Large intestine (tissue), 3 donors: ENCODE results near the gene UROC1. TPM values are rescaled to one million over a fixed set of nuclear protein-coding genes. Genes with fewer than 3 reads are reported as not detected.

ENCODE experiments used
- DNase-seq, 2 donors: peaks; one replicate each; pipeline versions ENCODE4 v3.0.0 to v3.0.0-alpha.2; 2013
- H3K27ac ChIP-seq: one replicate; pipeline ENCODE4 v1.5.1; 2013; ENCODE audit warnings: low read length
- H3K27me3 ChIP-seq: 2 replicates; pipeline ENCODE4 v1.6.1; 2013; ENCODE audit warnings: low read length; ENCODE audit not compliant: control insufficient read depth, insufficient read depth
- H3K36me3 ChIP-seq: 2 replicates; pipeline ENCODE4 v1.6.1; 2013; ENCODE audit warnings: low read length; ENCODE audit not compliant: control insufficient read depth, insufficient read depth
- H3K4me1 ChIP-seq: one replicate; pipeline ENCODE4 v1.6.1; 2013; ENCODE audit warnings: low read length; ENCODE audit not compliant: control insufficient read depth, insufficient read depth
- H3K4me3 ChIP-seq: one replicate; pipeline ENCODE4 v1.5.1; 2013; ENCODE audit warnings: low read length
- H3K9me3 ChIP-seq: one replicate; pipeline ENCODE4 v1.6.1; 2013; ENCODE audit warnings: mild to moderate bottlenecking, low read depth, low read length, moderate library complexity; ENCODE audit not compliant: control insufficient read depth
- WGBS: methylation state at CpG from one replicate; pipeline ENCODE4 v1.1.5; 2013; ENCODE audit warnings: low lambda C conversion rate; ENCODE audit not compliant: insufficient coverage; 5-methylcytosine and 5-hydroxymethylcytosine counted together
- polyA plus RNA-seq: library from polyadenylated mRNA; unstranded; fragments of 120-200 nt; gene quantifications from one replicate; pipeline ENCODE4 v1.2.1, GENCODE V29; 2013

The UROC1 gene
- polyA plus RNA-seq, 1 donor, result 0.06 TPM

DNA sequence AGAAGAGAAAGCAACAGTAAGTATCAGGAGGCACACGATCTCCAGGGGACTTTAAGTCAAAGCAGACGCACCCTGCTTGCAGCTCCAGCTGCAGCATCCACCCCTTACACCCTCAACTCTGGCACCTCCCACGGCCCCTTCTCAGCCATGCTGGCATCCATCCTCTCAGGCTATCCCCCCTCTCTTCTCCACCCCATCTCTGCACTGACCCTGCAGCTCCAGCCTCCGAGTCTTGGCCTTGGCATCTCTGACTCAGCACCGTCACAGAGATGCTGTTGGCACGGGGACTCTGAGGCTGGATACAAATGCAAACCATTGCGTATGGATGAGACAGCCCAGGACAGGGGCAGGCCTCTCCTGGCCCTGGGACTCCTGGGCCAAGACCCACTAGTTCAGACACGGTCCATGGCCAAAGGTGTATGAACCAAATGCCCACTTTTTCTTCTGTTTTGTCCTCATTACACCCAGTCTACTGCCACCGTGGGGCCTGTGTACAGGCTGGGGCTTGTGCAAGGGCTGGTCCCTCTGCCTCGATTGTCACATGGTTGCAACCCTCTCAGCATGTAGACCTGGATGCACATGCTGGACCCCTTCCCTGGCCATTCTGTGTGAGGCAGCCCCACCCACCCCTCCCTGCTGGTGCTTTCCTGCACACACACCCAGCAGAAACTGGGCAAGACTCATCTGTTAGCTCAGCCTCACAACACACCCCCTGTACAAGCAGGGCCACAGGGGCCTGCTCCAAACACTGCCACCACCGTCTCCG, 23.2 kb downstream of the UROC1 start:
- DNase-seq, result no peak
- Histone ChIP-seq H3K4me3 (no peak overlapping the region), H3K4me1 (no peaks in the 10 kb centered on the region), H3K27ac (no peak overlapping the region), H3K9me3 (no peaks in the 10 kb centered on the region), H3K36me3 (no peaks in the 10 kb centered on the region), H3K27me3 (no peaks in the 10 kb centered on the region)
- no CpG with 5 or more reads among the region's 12 CpGs for WGBS

DNA sequence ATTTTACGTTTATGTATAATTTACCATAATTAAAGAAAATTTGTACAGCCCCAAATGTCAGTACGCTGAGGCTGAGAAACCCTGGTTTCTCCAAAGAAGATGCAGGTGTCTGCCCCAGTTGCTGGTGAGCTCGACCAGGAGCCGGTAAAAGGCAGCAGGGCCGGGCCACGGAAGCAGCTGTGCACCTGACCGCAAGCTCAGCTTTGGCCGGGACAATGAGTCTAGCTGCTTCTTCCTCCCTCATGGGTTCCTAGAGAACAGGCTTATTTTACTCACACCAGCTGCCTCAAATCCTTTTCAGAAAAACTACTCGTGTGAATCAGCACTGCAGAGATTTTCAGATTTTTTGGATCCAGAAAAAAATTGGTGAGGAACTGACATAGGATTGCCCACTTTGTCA, 23.8 kb downstream of the UROC1 start:
- H3K27me3 ChIP-seq, result no peaks in the 10 kb centered on the region
- DNase-seq, result no peak
- H3K27ac ChIP-seq, result no peak overlapping the region
- 85% methylated on average over 2 of the region's 9 CpGs for WGBS
- H3K4me1 ChIP-seq, result no peaks in the 10 kb centered on the region
- H3K36me3 ChIP-seq, result no peaks in the 10 kb centered on the region
- H3K9me3 ChIP-seq, result no peaks in the 10 kb centered on the region
- no peak overlapping the region for H3K4me3 ChIP-seq

DNA sequence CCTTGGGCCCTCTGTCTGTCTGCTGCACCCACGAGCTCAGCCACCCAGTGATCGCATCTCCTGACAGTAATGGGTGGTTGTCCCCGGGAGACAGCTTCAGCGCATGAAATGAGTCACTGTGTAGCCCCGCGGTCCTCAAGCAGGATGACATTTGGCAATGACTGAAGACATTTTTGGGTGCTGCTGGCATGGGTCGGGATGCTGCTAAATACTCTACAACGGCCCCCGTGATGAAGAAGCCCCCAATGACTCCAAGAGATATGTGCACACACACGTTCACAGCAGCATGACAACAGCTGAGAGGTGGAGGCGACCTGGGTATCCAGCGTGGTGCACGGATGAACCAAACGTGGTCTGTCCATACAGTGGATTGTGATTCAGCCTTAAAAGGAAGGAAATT, 24.5 kb downstream of the UROC1 start:
- Histone ChIP-seq H3K9me3 (no peaks in the 10 kb centered on the region), H3K27ac (no peak overlapping the region), H3K27me3 (no peaks in the 10 kb centered on the region), H3K4me3 (no peak overlapping the region), H3K4me1 (no peaks in the 10 kb centered on the region), H3K36me3 (no peaks in the 10 kb centered on the region)
- 93% methylated on average over 3 of the region's 14 CpGs for WGBS
- DNase-seq, result no peak

DNA sequence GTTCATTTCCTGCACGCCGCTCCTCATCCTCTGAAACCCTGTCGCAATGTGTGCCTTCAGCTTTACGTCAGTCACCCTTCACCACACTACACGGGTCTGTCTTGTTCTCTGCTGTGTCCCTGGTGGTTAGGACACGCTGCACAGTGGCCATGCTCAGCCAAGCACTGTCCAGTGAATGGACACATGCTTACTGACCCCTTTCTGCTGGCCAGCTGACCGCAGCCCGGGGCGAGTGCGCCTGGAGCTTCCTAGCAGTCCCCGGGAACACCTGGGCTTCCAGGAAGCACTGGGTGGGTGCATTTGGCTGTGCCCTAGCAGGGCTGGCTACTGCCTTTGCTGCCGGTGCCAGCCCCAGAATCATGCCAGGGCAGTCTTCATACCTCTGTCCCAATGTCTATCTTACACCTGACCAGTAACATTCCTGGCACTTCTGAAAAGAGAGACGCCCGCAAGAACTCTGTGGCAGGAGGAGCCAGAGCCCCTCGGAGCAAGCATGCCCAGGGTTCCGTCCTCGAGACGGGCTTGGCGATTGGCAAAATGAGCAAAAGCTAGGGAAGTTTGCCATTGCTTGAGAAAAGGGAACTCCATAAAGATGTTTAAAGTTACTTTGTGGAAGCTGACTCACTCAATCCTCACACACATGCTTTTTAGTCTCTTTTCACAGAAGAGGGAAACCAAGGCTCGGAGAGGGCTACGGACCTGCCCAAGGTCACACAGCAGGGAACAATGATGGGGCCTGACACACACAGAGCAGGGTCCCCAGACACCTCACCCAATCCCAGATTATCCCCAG, 26.2 kb downstream of the UROC1 start:
- Histone ChIP-seq H3K9me3 (no peaks in the 10 kb centered on the region), H3K4me3 (no peak overlapping the region), H3K27ac (no peak overlapping the region), H3K27me3 (peaks cover 4% of the 10 kb centered on the region), H3K36me3 (no peaks in the 10 kb centered on the region), H3K4me1 (no peaks in the 10 kb centered on the region)
- no CpG with 5 or more reads among the region's 21 CpGs for WGBS
- DNase-seq, result no peak

DNA sequence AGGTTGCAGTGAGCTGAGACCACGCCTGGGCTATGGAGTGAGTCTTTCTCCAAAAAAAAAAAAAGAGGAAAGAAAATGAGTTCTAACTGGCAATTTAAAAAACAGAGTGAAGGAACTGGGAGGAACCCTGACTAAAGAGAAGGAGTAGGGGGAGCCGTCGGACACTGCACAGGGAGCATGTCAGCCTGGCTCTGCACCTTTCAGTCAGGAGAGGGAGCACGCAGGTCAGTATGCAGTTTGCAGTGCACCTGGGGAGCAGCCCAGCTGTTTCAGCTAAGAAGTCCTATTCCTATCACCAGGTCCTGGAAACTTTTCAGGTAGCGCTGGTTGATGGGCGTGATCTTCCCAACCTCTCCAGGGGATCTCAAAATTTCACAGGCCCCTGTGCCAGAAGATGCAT, 27.0 kb downstream of the UROC1 start:
- H3K4me3 ChIP-seq, result no peak overlapping the region
- DNase-seq, result no peak
- no peaks in the 10 kb centered on the region for H3K9me3 ChIP-seq
- H3K4me1 ChIP-seq, result no peaks in the 10 kb centered on the region
- no peaks in the 10 kb centered on the region for H3K36me3 ChIP-seq
- WGBS, result 30% methylated on average over 2 of the region's 6 CpGs
- H3K27me3 ChIP-seq, result peaks cover 4% of the 10 kb centered on the region
- H3K27ac ChIP-seq, result no peak overlapping the region

DNA sequence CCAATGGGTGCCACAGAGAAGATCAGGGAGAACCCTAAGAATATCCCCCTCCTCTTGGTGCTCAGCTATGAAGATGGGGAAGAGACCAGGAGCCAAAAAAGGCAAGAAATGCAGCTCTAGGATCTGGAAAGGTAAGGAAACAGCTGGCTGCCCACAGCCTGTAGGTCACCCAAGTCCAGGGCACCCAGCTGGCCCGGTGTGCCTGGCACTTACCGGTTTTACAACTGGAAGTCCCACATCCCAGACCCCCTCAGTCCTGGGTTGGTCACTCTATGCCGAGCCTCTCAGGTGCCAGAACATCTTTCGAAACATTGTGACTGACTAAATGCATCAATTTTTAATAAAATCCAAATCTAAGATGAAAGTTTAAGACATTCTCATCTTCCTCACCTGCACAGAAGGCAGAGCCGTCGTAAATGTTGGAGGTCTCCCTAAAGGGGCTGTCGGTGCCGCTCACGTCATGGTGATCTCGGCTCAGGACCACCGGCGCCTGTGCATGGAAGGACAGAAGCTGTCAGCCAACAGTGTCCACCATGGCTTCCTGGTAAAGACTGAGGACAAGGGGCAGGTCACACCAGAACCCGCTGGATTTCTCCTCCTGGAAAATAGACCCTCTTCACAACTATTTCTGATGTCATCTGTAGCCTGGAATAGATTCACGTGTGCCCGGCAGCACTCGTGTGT, 28.5 kb downstream of the UROC1 start:
- no peaks in the 10 kb centered on the region for H3K4me1 ChIP-seq
- DNase-seq, result no peak
- WGBS, result 100% methylated on average over 3 of the region's 16 CpGs
- H3K9me3 ChIP-seq, result no peaks in the 10 kb centered on the region
- no peaks in the 10 kb centered on the region for H3K36me3 ChIP-seq
- H3K4me3 ChIP-seq, result no peak overlapping the region
- H3K27me3 ChIP-seq, result peaks cover 4% of the 10 kb centered on the region
- no peak overlapping the region for H3K27ac ChIP-seq

DNA sequence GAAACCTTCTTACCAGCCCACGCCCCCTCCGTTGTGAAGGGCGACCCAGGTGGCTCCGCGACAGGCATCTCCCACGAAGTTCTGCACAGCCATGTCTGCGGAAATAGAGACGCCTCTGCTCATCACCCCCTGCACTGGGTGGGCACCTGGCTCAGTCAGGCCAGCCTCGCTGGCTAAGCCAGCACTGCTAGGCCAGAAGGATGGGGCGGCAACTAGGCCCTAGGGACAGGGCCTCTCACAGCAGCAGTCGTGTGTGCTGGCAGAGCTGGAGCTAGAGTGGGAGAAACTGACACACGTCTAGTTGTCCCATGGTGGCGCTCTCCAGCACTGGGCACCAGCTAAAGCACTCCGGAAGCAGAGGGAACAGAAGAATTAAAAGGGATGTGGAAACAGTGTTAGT, 29.4 kb downstream of the UROC1 start:
- Histone ChIP-seq H3K4me3 (no peak overlapping the region), H3K4me1 (no peaks in the 10 kb centered on the region), H3K27ac (no peak overlapping the region), H3K36me3 (no peaks in the 10 kb centered on the region), H3K9me3 (no peaks in the 10 kb centered on the region), H3K27me3 (peaks cover 4% of the 10 kb centered on the region)
- no peak for DNase-seq
- no CpG with 5 or more reads among the region's 14 CpGs for WGBS

DNA sequence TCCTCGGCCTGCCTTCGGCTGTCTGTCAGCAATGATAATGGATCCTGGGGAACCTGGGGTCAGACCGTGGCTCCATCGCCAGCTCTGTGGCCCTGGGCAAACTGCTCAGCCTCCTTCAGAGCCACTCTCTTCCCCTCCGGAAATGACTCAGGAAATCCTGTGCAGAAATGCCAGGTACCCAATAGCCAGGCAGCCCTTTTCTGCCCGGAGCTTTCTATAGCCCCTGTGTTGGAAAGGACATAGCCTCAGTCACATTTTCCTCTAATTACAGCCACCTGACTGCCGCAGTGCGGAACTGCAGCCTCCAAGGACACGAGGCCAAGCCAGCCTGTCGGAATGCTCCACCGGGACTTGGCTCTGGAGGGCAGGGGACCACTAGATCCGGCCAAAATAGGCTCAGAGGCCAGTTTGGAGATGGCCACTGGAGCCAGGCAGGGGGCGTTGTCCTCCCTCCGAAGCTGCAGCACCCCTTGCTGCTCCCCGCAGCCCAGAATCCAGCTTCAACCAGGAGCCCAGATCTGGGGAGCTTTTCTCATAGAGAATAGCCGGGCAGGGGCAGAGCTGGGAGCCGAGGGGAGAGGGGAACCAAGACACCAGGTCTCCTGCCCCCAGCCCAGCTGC, 30.3 kb downstream of the UROC1 start:
- no CpG with 5 or more reads among the region's 17 CpGs for WGBS
- H3K36me3 ChIP-seq, result no peaks in the 10 kb centered on the region
- peaks cover 4% of the 10 kb centered on the region for H3K27me3 ChIP-seq
- no peak overlapping the region for H3K4me3 ChIP-seq
- DNase-seq, result no peak
- peaks cover 3% of the 10 kb centered on the region for H3K4me1 ChIP-seq
- no peak overlapping the region for H3K27ac ChIP-seq
- no peaks in the 10 kb centered on the region for H3K9me3 ChIP-seq

DNA sequence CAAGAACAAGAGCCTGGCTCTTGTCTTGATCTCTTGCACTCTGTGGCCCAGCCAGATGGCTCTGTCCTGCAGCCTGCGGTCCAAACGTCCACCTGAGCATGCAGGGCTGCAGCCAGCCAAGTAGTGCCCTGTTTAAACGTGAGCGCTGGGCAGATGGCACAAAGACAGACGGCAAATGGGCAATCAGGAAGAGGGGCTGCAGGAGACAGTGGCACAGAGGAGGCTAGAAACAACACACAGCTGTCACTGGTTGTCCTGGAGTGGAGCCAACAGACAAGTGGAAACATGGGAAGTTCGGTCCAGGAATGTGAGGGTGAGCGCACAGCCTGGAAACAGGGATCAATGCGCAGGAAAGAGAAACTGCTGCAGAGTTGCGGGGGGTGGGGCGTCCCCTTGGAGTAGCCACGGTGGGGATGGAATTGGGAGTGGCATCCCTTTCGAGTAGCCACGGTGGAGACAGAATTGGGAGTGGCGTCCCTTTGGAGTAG, 31.2 kb downstream of the UROC1 start:
- no peak overlapping the region for H3K4me3 ChIP-seq
- peaks cover 4% of the 10 kb centered on the region for H3K27me3 ChIP-seq
- WGBS, result no CpG with 5 or more reads among the region's 14 CpGs
- no peak overlapping the region for H3K27ac ChIP-seq
- H3K36me3 ChIP-seq, result no peaks in the 10 kb centered on the region
- no peak for DNase-seq
- H3K4me1 ChIP-seq, result peaks cover 12% of the 10 kb centered on the region
- no peaks in the 10 kb centered on the region for H3K9me3 ChIP-seq

DNA sequence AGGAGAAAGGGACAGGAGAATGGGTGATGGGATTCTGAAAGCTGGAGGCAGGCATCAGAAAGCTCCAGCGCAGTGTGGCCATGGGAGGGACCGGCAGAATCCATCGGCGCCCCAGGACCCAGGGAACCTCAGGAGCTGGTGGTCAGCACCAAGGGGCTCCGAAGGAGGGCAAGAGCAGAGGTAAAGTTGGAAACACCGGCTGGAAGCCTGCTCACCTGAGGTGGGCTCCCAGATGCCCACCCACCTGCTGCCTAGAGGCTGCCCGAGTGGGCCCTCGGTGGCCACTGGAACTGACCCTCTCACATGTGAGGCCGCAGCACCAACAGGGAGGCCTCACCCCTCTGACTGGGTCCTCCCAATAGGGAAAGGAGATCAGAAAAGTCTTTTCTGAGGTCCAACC, 31.6 kb downstream of the UROC1 start:
- peaks cover 4% of the 10 kb centered on the region for H3K27me3 ChIP-seq
- no CpG with 5 or more reads among the region's 9 CpGs for WGBS
- H3K4me1 ChIP-seq, result peaks cover 15% of the 10 kb centered on the region
- H3K4me3 ChIP-seq, result no peak overlapping the region
- no peak overlapping the region for H3K27ac ChIP-seq
- no peak for DNase-seq
- H3K36me3 ChIP-seq, result no peaks in the 10 kb centered on the region
- no peaks in the 10 kb centered on the region for H3K9me3 ChIP-seq
